ENCODE results near the gene ATP2C2. TPM values are rescaled to one million over a fixed set of nuclear protein-coding genes. Genes with fewer than 3 reads are reported as not detected.

ATP2C2 gene
- total and polyA plus RNA-seq, 4 donors = 21.3 to 96.8 (median 37.5) TPM

DNA sequence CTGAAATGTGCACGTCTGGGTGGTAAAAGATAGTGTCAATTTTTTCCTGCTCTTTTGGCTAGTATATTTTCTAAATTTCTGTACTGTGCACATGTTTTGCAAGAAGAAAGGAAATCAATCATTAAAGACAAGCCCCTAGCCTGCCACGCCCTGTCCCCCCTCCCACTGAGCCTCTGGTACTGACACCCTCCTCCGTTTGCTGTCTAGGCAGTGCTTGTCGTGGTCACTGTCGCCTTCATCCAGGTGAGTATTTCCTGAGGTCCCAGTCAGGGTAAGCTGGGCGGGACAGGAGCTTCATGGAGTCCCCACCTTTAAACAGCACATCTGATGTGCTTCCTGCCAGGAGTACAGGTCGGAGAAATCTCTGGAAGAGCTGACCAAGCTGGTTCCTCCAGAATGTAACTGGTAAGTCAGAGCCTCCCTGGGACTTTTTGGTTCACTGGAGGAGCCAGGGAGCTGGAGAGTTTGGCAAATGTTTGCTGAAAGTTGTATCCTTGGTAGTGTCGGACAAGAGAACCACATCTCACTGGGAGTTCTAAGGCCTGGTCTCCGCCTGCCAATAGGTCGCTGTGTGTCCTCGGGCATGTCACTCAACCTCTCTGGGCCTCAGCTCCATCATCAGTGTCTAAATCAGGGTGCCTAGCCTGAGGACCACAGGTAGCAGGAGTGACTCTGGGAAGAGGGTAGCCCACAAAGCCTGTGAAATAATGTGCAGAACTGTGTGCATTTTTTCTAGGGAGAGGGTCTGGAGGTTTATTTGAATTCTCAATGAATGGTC, 42.2 kb downstream of the ATP2C2 start:
- no peak overlapping the region for H3K4me3 ChIP-seq
- WGBS, 2 donors = 81 to 83% methylated on average over 11 of the region's 11 CpGs
- ATAC-seq (ENCODE audit: insufficient read depth, low FRiP score) = no peak
- no peak overlapping the region for H3K9ac ChIP-seq (ENCODE audit: insufficient read depth in 1 of 2, low read length in 2 of 2)
- DNase-seq = no peak
- H3K36me3 ChIP-seq (ENCODE audit: control insufficient read depth in 4 of 4, insufficient read depth in 4 of 4, low read length in 4 of 4) = peaks cover 0 to 9% (median 0%) of the 10 kb centered on the region in 4 donors
- H3K4me1 ChIP-seq (ENCODE audit: control insufficient read depth in 5 of 5, insufficient read depth in 5 of 5, low read length in 5 of 5) = no peaks in the 10 kb centered on the region
- no peaks in the 10 kb centered on the region for H3K9me3 ChIP-seq (ENCODE audit: control insufficient read depth in 4 of 4, insufficient read depth in 3 of 4, low read length in 3 of 4)
- no peak overlapping the region for H3K27ac ChIP-seq (ENCODE audit: low read depth in 1 of 2, low read length in 1 of 2)
- TF ChIP-seq, protein P1, sequence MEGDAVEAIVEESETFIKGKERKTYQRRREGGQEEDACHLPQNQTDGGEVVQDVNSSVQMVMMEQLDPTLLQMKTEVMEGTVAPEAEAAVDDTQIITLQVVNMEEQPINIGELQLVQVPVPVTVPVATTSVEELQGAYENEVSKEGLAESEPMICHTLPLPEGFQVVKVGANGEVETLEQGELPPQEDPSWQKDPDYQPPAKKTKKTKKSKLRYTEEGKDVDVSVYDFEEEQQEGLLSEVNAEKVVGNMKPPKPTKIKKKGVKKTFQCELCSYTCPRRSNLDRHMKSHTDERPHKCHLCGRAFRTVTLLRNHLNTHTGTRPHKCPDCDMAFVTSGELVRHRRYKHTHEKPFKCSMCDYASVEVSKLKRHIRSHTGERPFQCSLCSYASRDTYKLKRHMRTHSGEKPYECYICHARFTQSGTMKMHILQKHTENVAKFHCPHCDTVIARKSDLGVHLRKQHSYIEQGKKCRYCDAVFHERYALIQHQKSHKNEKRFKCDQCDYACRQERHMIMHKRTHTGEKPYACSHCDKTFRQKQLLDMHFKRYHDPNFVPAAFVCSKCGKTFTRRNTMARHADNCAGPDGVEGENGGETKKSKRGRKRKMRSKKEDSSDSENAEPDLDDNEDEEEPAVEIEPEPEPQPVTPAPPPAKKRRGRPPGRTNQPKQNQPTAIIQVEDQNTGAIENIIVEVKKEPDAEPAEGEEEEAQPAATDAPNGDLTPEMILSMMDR (IDR thresholded peaks at IDR 0.05; ENCODE audit: control extremely low read depth, extremely low read depth) = no peak
- H3K27me3 ChIP-seq (ENCODE audit: control insufficient read depth in 3 of 3, insufficient read depth in 3 of 3, low read length in 2 of 3) = peaks cover 0 to 4% (median 0%) of the 10 kb centered on the region in 3 donors

DNA sequence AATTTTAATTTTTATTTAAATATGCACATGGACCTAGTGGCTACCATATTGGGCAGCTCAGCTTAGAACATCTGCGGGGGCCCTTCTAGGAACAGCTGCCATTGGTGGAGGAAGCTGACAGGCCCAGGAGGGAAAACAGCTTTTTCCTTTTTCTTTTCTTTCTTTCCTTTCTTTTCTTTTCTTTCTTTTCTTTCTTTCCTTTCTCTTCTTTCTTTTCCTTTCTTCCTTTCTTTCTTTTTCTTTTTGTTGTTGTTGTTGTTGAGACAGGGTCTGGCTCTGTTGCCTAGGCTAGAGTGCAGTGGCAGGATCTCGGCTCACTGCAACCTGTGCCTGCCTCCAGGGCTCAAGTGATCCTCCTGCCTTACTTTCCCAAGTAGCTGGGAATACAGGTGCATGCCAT, 43.4 kb downstream of the ATP2C2 start:
- Histone ChIP-seq H3K27me3 (ENCODE audit: control insufficient read depth in 3 of 3, insufficient read depth in 3 of 3, low read length in 2 of 3) (peaks cover 0 to 3% (median 0%) of the 10 kb centered on the region in 3 donors), H3K4me3 (no peak overlapping the region), H3K36me3 (ENCODE audit: control insufficient read depth in 4 of 4, insufficient read depth in 4 of 4, low read length in 4 of 4) (peaks cover 0 to 9% (median 0%) of the 10 kb centered on the region in 4 donors), H3K9me3 (ENCODE audit: control insufficient read depth in 4 of 4, insufficient read depth in 3 of 4, low read length in 3 of 4) (no peaks in the 10 kb centered on the region), H3K4me1 (ENCODE audit: control insufficient read depth in 5 of 5, insufficient read depth in 5 of 5, low read length in 5 of 5) (no peaks in the 10 kb centered on the region), H3K9ac (ENCODE audit: insufficient read depth in 1 of 2, low read length in 2 of 2) (no peak overlapping the region), H3K27ac (ENCODE audit: low read depth in 1 of 2, low read length in 1 of 2) (no peak overlapping the region)
- TF ChIP-seq, protein P1 (IDR thresholded peaks at IDR 0.05; ENCODE audit: control extremely low read depth, extremely low read depth) = no peak
- DNase-seq (no peak), ATAC-seq (ENCODE audit: insufficient read depth, low FRiP score) (no peak)
- 98 to 99% methylated on average over 2 of the region's 2 CpGs for WGBS, 2 donors

DNA sequence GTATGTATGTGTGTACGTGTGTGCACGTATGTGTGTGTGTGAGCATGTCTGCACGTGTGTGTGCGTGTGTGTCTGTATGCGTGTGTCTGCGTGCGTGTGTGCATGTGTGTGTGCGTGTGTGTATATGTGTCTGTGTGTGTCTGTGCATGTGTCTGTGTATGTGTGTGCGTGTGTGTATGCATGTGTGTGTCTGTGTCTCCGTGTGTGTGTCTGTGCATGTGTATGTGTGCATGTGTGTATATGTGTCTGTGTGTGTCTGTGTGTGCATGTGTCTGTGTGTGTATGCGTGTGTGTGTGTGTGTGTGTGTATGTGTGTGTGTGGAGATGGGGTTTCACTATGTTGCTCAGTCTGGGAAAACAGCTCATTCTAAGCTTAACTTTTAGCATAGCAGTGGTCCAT, 43.9 kb downstream of the ATP2C2 start:
- Histone ChIP-seq H3K4me3 (no peak overlapping the region), H3K4me1 (ENCODE audit: control insufficient read depth in 5 of 5, insufficient read depth in 5 of 5, low read length in 5 of 5) (no peaks in the 10 kb centered on the region), H3K27ac (ENCODE audit: low read depth in 1 of 2, low read length in 1 of 2) (no peak overlapping the region), H3K36me3 (ENCODE audit: control insufficient read depth in 4 of 4, insufficient read depth in 4 of 4, low read length in 4 of 4) (peaks cover 0 to 9% (median 0%) of the 10 kb centered on the region in 4 donors), H3K27me3 (ENCODE audit: control insufficient read depth in 3 of 3, insufficient read depth in 3 of 3, low read length in 2 of 3) (no peaks in the 10 kb centered on the region), H3K9me3 (ENCODE audit: control insufficient read depth in 4 of 4, insufficient read depth in 3 of 4, low read length in 3 of 4) (no peaks in the 10 kb centered on the region), H3K9ac (ENCODE audit: insufficient read depth in 1 of 2, low read length in 2 of 2) (no peak overlapping the region)
- TF ChIP-seq, protein P1 (IDR thresholded peaks at IDR 0.05; ENCODE audit: control extremely low read depth, extremely low read depth) = no peak
- no peak for ATAC-seq (ENCODE audit: insufficient read depth, low FRiP score)
- DNase-seq = no peak
- WGBS, 2 donors = 88 to 89% methylated on average over 11 of the region's 11 CpGs
